GM23338 (cell line): ENCODE results near the gene ATXN7. TPM values are rescaled to one million over a fixed set of nuclear protein-coding genes. Genes with fewer than 3 reads are reported as not detected.

Experiments
- ATAC-seq: fragments of 200-7000 bp; cut with Tn5 transposase; 3 replicates; pipeline ENCODE4 v1.9.1; 2020
- DNase-seq: peaks from one replicate; pipeline ENCODE4 v3.0.0-alpha.2; 2015; ENCODE audit warnings: low spot score
- H2AFZ ChIP-seq: fragments of 200-600 bp; sonication (generic); 2 replicates; pipeline ENCODE4 v1.8.0; 2016; ENCODE audit warnings: antibody characterized with exemption, mild to moderate bottlenecking, moderate library complexity
- H3F3A ChIP-seq: fragments of 200-600 bp; sonication (generic); replicated peaks from 2 replicates; pipeline ENCODE4 v1.8.0; 2017; ENCODE audit warnings: antibody characterized with exemption, mixed run types, low read depth
- H3K27ac ChIP-seq: fragments of 200-600 bp; sonication (generic); 2 replicates; pipeline ENCODE4 v1.6.1; 2016; ENCODE audit warnings: low read depth
- H3K27me3 ChIP-seq: fragments of 200-600 bp; sonication (generic); 2 replicates; pipeline ENCODE4 v1.8.0; 2016; ENCODE audit warnings: mild to moderate bottlenecking, mixed run types, moderate library complexity; ENCODE audit not compliant: insufficient read depth
- H3K36me3 ChIP-seq: fragments of 200-600 bp; sonication (generic); 2 replicates; pipeline ENCODE4 v1.8.0; 2016; ENCODE audit warnings: mild to moderate bottlenecking; ENCODE audit not compliant: insufficient read depth
- H3K4me1 ChIP-seq: fragments of 200-600 bp; sonication (generic); 2 replicates; pipeline ENCODE4 v1.8.0; 2016; ENCODE audit warnings: mild to moderate bottlenecking, moderate library complexity; ENCODE audit not compliant: insufficient read depth
- H3K4me2 ChIP-seq: fragments of 200-600 bp; sonication (generic); 2 replicates; pipeline ENCODE4 v1.7.1; 2017; ENCODE audit warnings: mixed run types
- H3K4me3 ChIP-seq: fragments of 200-600 bp; sonication (generic); 2 replicates; pipeline ENCODE4 v1.6.1; 2016; ENCODE audit warnings: mixed run types
- H3K79me2 ChIP-seq: fragments of 200-600 bp; sonication (generic); replicated peaks from 2 replicates; pipeline ENCODE4 v1.8.0; 2017; ENCODE audit warnings: mild to moderate bottlenecking; ENCODE audit not compliant: insufficient read depth
- H3K9me2 ChIP-seq: fragments of 200-600 bp; sonication (generic); 2 replicates; pipeline ENCODE4 v1.8.0; 2017; ENCODE audit not compliant: insufficient read depth
- H4K20me1 ChIP-seq: fragments of 200-600 bp; sonication (generic); replicated peaks from 2 replicates; pipeline ENCODE4 v1.8.0; 2017; ENCODE audit warnings: mild to moderate bottlenecking; ENCODE audit not compliant: insufficient read depth
- H3K27ac Mint-ChIP-seq: 2 replicates; pipeline ENCODE4 v1.8.0; 2020; ENCODE audit warnings: inconsistent platforms, mild to moderate bottlenecking, moderate library complexity, mixed read lengths
- H3K27me3 Mint-ChIP-seq: 3 replicates; pipeline ENCODE4 v1.8.0; 2022; ENCODE audit warnings: low read depth, mild to moderate bottlenecking, moderate library complexity, mixed read lengths, inconsistent platforms; ENCODE audit not compliant: insufficient read depth, poor library complexity
- H3K36me3 Mint-ChIP-seq: 3 replicates; pipeline ENCODE4 v1.8.0; 2021; ENCODE audit warnings: low read depth, mild to moderate bottlenecking, inconsistent platforms, moderate library complexity, mixed read lengths
- H3K4me1 Mint-ChIP-seq: 3 replicates; pipeline ENCODE4 v1.8.0; 2020; ENCODE audit warnings: mild to moderate bottlenecking, inconsistent platforms, mixed read lengths
- H3K4me3 Mint-ChIP-seq: 3 replicates; pipeline ENCODE4 v1.8.0; 2021; ENCODE audit warnings: moderate library complexity, mild to moderate bottlenecking, inconsistent platforms, mixed read lengths
- H3K9me3 Mint-ChIP-seq: 3 replicates; pipeline ENCODE4 v1.8.0; 2020; ENCODE audit warnings: moderate library complexity, mild to moderate bottlenecking, inconsistent platforms, mixed read lengths
- CREB1 ChIP-seq: fragments of 250-450 bp; sonication (Bioruptor Pico); IDR thresholded peaks from 2 replicates; pipeline ENCODE4 v1.5.0; 2020; ENCODE audit warnings: low read depth, mild to moderate bottlenecking, moderate library complexity
- EZH2 ChIP-seq: fragments of 200-600 bp; sonication (generic); IDR thresholded peaks from one replicate; pipeline ENCODE4 v1.8.0; 2017; ENCODE audit warnings: antibody characterized with exemption, mild to moderate bottlenecking, low read depth; ENCODE audit not compliant: unreplicated experiment
- EZH2phosphoT487 ChIP-seq: fragments of 200-600 bp; sonication (generic); IDR thresholded peaks from one replicate; pipeline ENCODE4 v1.8.1; 2018; ENCODE audit warnings: antibody characterized with exemption; ENCODE audit not compliant: unreplicated experiment
- JUNB ChIP-seq: IDR thresholded peaks from one replicate; pipeline ENCODE4 v1.6.1; 2016; ENCODE audit warnings: antibody characterized with exemption; ENCODE audit not compliant: unreplicated experiment
- NANOG ChIP-seq: IDR thresholded peaks from 2 replicates; pipeline ENCODE4 v1.6.1; 2016; ENCODE audit warnings: antibody characterized with exemption, borderline replicate concordance
- POLR2AphosphoS5 ChIP-seq: IDR thresholded peaks from 2 replicates; pipeline ENCODE4 v1.6.1; 2016; ENCODE audit warnings: antibody characterized with exemption, low read depth
- REST ChIP-seq: IDR thresholded peaks from one replicate; pipeline ENCODE4 v1.6.1; 2018; ENCODE audit warnings: antibody characterized with exemption; ENCODE audit not compliant: unreplicated experiment
- STAT1 ChIP-seq: IDR thresholded peaks from one replicate; pipeline ENCODE4 v1.6.1; 2016; ENCODE audit warnings: antibody characterized with exemption; ENCODE audit not compliant: unreplicated experiment
- ZNF114 ChIP-seq: fragments of 250-450 bp; sonication (Bioruptor Pico); IDR thresholded peaks from 2 replicates; pipeline ENCODE4 v1.5.0; 2020; ENCODE audit warnings: mild to moderate bottlenecking, moderate library complexity
- ZNF462 ChIP-seq: fragments of 250-450 bp; sonication (Bioruptor Pico); IDR thresholded peaks from 2 replicates; pipeline ENCODE4 v1.5.0; 2020; ENCODE audit warnings: mild to moderate bottlenecking, moderate library complexity
- polyA plus RNA-seq: library from polyadenylated mRNA; unstranded; fragments of >200 nt; fragmentation: Nextera tagmentation; extraction: Ambion mirVana; gene quantifications from 2 replicates; pipeline ENCODE4 v1.2.1, GENCODE V29; 2016
- total RNA-seq: library from RNA; depleted of rRNA; stranded (reverse); fragments of >200 nt; shearing (Covaris generic); gene quantifications from 2 replicates; pipeline ENCODE4 v1.2.3, GENCODE V29; 2014

ATXN7 gene
- total and polyA plus RNA-seq, 2 experiments from 2014 or later, result 4.0 to 17.2 TPM

DNA sequence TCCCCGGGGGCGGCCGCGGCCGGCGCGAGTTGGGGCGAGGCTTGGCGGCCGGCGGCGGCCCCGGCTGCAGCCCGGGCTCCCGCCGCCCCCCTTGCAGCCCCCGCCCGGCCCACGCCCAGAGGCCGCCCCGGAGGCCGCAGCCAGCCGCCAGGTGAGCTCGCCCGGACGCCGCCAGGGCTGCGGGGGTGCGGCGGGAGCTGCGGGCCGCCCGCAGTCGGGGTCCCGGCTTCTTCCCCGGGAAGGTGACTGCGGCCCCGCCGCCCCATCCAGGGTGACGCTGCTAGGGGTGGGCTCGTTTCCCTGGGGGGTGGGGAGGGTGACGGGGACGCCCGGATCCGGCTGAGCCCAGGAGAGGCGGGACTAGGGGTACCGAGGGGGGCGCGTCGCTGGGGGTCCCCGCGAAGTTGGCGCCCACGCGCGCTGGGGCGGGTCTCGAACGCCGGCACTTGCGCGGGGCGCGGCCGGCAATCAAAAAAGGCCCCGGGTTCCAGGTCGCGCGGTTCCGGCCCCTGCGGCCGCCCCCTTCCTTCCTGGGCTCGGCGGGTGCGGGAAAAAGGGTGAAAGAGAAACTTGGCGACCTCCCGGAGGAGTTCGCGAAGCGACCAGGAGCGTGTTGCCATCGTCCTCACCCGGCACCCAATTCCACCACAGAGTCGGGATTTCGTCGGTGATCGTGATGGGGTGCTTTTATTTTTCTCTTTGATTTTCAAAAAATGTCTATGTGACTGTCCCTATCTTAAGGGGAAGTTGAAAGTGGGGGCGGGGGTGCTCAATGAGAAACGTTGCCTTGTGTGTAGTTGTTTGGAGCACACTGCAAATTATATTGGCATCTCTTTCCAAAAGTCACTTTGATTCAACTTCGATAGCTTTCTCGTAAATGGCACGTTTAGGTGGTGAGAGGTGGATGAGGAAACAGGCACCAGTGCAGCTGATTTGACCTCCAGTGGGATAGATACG lies 619 bp downstream of the ATXN7 start:
- Histone ChIP-seq H3K27me3 (no peaks in the 10 kb centered on the region), H4K20me1 (no peaks in the 10 kb centered on the region), H3K79me2 (peaks cover 81% of the 10 kb centered on the region), H2AFZ (peak overlapping the region; percentile 77), H3K36me3 (no peaks in the 10 kb centered on the region), H3K4me1 (peaks cover 40% of the 10 kb centered on the region), H3K4me3 (peak overlapping the region; percentile 79), H3K27ac (no peak overlapping the region), H3K4me2 (peak overlapping the region; percentile 80), H3K9me2 (no peaks in the 10 kb centered on the region), H3F3A (no peaks in the 10 kb centered on the region; the same call in 1 of the 2 replicates)
- H3K36me3 Mint-ChIP-seq, result peaks cover 7% of the 10 kb centered on the region
- peak overlapping the region; percentile 67; the same call in 1 of the 2 replicates for H3K27ac Mint-ChIP-seq
- ATAC-seq, result peak; percentile 32
- no peaks in the 10 kb centered on the region for H3K9me3 Mint-ChIP-seq
- H3K4me1 Mint-ChIP-seq, result peaks cover 37% of the 10 kb centered on the region
- peak; percentile 53 for DNase-seq
- TF ChIP-seq STAT1, result no peak
- no peak for TF ChIP-seq ZNF114
- no peak for TF ChIP-seq POLR2AphosphoS5
- TF ChIP-seq EZH2phosphoT487, result no peak
- no peak for TF ChIP-seq JUNB
- no peak for TF ChIP-seq REST
- TF ChIP-seq EZH2, result no peak
- TF ChIP-seq ZNF462 (CRISPR knock-in tag), result no peak
- TF ChIP-seq CREB1 (CRISPR knock-in tag), result no peak
- no peak for TF ChIP-seq NANOG
- peak overlapping the region; percentile 78 for H3K4me3 Mint-ChIP-seq
- H3K27me3 Mint-ChIP-seq, result peaks cover 10% of the 10 kb centered on the region
